Measurements from ENCODE around the gene DDX55.
A peak's percentile ranks its signal among the peaks of the same experiment; 100 is the strongest.

- TF ChIP-seq CTCF (conservative IDR thresholded peaks at IDR 0.05 in 1 of 2, IDR thresholded peaks at IDR 0.05 in 1 of 2; ENCODE audit: extremely low read depth in 1 of 2, insufficient read depth in 1 of 2, low read depth in 1 of 2, low read length in 2 of 2) (peak; percentile 6 to 62), EZH2 (IDR thresholded peaks at IDR 0.05; ENCODE audit: borderline replicate concordance, low read length) (no peak)
Measured at GRCh38 chr12:123601602-123602489, at the start of gene DDX55.

All from mammary epithelial cell (primary cell).